NCI-H82 treated with DMSO at 0.1 percent for 48 hours (cell line): ENCODE results near the gene ZNF672.

ENCODE experiments used
- DNase-seq: peaks from one replicate; lab custom pipeline; 2025; ENCODE audit not compliant: unreplicated experiment; lab: John Stamatoyannopoulos, UW

ZNF672 gene

GRCh38 chr1:248812736-248813425 lies 25.1 kb upstream of the ZNF672 start:
- no peak for DNase-seq

GRCh38 chr1:248813546-248813945 lies 24.5 kb upstream of the ZNF672 start:
- DNase-seq: no peak

- DNase-seq: no peak
Measured at GRCh38 chr1:248814351-248814750, 23.7 kb upstream of the ZNF672 start.

- no peak for DNase-seq
Measured at GRCh38 chr1:248815407-248816034, 22.5 kb upstream of the ZNF672 start.

- no peak for DNase-seq
Measured at GRCh38 chr1:248816042-248816851, 21.8 kb upstream of the ZNF672 start.

- DNase-seq: no peak
Measured at GRCh38 chr1:248817065-248817464, 21.0 kb upstream of the ZNF672 start.

- no peak for DNase-seq
Measured at GRCh38 chr1:248818505-248819374, 19.3 kb upstream of the ZNF672 start.

- no peak for DNase-seq
Measured at GRCh38 chr1:248820041-248820585, 17.9 kb upstream of the ZNF672 start.

- no peak for DNase-seq
Measured at GRCh38 chr1:248821101-248821500, 16.9 kb upstream of the ZNF672 start.

GRCh38 chr1:248821641-248822040 lies 16.4 kb upstream of the ZNF672 start:
- no peak for DNase-seq

- no peak for DNase-seq
Measured at GRCh38 chr1:248822148-248823032, 15.6 kb upstream of the ZNF672 start.

- no peak for DNase-seq
Measured at GRCh38 chr1:248823517-248824001, 14.5 kb upstream of the ZNF672 start.

GRCh38 chr1:248824301-248824700 lies 13.7 kb upstream of the ZNF672 start:
- DNase-seq: no peak

GRCh38 chr1:248824701-248825100 lies 13.3 kb upstream of the ZNF672 start:
- no peak for DNase-seq

- DNase-seq: no peak
Measured at GRCh38 chr1:248825136-248825535, 12.9 kb upstream of the ZNF672 start.

- DNase-seq: no peak
Measured at GRCh38 chr1:248825573-248825908, 12.5 kb upstream of the ZNF672 start.

- DNase-seq: peak; percentile 98
Measured at GRCh38 chr1:248825909-248826760, 11.9 kb upstream of the ZNF672 start, which contains the start of gene SH3BP5L. Gene SH3BP5L, minus strand, starts transcription at chr1:248825915. Its CDS starts 980 bp downstream, at chr1:248824935.

- no peak for DNase-seq
Measured at GRCh38 chr1:248828845-248829244, 9.2 kb upstream of the ZNF672 start.

GRCh38 chr1:248830718-248831017 lies 7.4 kb upstream of the ZNF672 start:
- DNase-seq: peak; percentile 59
